Measurements from ENCODE around the gene IGF2BP2.
A peak's percentile ranks its signal among the peaks of the same experiment; 100 is the strongest.

The IGF2BP2 gene

GRCh38 chr3:185733980-185734724 is 90.7 kb downstream of the IGF2BP2 start:
- DNase-seq (ENCODE audit: low read depth) = peak; percentile 81

DNA sequence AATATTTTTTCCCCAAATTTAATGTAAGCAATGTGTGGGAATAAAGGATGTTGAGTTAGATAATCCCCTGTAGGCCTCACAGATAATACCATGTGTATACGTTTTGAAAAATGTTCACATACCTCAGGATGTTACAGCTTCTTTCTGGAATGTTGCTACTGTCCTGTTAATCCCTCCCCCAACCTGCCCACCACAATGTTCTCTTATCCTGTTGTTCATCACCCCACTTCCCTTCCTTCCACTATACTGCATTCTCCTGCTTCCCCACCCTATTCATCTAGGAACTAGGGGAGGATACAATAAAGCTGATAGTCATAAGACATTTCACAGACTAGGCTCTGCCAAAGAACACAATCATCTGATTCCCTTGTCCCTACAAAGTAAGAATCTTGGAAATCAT is 92.1 kb downstream of the IGF2BP2 start:
- DNase-seq (ENCODE audit: low read depth) = peak; percentile 91

- DNase-seq (ENCODE audit: low read depth) = no peak
Observed at GRCh38 chr3:185730550-185730949, 94.3 kb downstream of the IGF2BP2 start.

DNA sequence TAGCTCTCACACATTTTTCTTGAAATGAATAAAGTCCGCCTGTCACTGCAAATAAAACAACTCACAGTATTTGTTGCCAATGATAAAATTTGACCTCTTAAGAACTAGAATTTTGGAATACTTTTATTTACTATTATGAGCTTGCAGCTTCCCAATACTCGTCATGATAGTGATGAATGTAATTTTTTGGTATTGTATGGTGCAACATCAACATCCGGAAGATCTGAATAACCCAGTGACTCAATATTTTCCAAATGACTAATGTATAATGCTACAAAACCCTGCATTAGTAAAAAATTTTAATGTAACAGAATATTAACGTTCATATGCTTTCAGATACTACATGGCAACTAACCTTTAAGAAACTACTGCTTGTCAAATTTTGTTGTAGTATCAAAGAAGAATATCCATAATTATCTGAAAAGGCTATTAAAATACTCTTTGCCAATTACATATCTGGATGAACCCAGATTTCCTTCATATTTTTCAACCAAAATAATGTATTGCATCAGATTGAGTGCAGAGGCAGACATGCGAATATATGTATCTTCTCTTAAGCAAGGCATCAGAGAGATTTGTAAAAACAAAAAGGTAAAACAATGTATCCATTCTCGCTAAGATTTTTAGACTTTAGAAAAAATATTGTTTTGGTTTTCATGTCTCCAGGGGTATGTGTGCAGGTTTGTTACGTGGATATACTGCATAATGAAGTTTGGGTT is 95.3 kb downstream of the IGF2BP2 start:
- peak; percentile 68 for DNase-seq (ENCODE audit: low read depth)

GRCh38 chr3:185728630-185729336 is 96.1 kb downstream of the IGF2BP2 start:
- DNase-seq (ENCODE audit: low read depth) = no peak

GRCh38 chr3:185727873-185728272 is 97.0 kb downstream of the IGF2BP2 start:
- DNase-seq (ENCODE audit: low read depth) = no peak

GRCh38 chr3:185726254-185726967 is 98.4 kb downstream of the IGF2BP2 start:
- DNase-seq (ENCODE audit: low read depth) = no peak

DNA sequence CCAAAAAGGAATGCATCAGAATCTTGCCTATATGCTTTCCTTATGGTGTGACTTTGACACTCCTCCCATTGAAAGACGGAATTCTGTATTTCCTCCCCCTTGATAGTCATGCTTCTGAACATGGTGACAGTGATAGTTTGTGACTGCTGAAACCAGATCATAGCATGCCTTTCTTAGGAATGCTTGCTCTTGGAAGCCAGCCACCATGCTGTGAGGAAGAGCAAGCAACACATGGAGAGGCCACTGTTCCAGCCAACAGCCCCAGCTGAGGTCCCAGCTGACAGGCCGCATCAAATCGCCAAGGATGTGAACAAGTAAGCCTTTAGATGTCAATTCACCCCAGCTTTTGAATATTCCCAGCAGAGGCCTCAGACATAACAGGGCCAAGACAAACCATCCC is 100.1 kb downstream of the IGF2BP2 start:
- DNase-seq (ENCODE audit: low read depth) = no peak

- DNase-seq (ENCODE audit: low read depth) = no peak
Observed at GRCh38 chr3:185724251-185724650, 100.6 kb downstream of the IGF2BP2 start.

DNA sequence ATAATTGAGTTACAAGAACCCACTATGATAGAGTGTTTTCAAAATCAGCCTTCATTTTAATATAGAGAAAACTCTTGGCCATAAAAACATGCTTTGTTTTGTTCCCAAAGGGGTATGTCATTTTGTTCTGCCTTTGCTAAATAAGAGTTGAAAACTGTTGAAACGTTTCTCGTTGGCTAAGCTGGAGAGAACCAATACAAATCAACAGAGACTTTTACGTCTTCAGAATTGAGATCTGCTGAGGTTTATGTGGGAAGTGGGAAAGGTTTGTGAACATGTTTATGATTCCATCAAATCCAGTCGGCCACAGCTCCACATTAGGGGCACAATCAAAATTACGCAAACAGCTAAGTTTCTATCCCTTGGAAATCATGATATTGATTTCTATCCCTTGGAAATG is 102.0 kb downstream of the IGF2BP2 start:
- no peak for DNase-seq (ENCODE audit: low read depth)

DNA sequence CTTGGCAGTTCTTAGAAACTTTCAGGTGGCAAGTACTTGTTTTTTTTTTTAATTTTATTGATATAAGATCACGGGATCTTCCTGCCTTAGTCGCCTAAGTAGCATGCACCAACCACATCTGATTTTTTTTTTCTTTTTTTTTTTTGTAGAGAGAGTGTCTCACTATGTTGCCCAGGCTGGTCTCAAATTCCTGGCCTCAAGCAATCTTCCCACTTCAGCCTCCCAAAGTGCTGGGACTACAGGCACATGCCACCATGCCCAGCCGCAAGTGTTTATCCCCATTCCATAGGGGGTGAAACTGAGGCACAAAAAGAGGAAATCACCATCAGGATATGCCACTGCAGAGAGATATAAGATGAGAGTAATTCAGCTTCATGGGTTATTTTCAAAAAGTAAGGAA is 102.9 kb downstream of the IGF2BP2 start:
- DNase-seq (ENCODE audit: low read depth) = no peak

- no peak for DNase-seq (ENCODE audit: low read depth)
Observed at GRCh38 chr3:185720326-185720725, 104.5 kb downstream of the IGF2BP2 start.

GRCh38 chr3:185718736-185719593 is 105.9 kb downstream of the IGF2BP2 start:
- no peak for DNase-seq (ENCODE audit: low read depth)

DNA sequence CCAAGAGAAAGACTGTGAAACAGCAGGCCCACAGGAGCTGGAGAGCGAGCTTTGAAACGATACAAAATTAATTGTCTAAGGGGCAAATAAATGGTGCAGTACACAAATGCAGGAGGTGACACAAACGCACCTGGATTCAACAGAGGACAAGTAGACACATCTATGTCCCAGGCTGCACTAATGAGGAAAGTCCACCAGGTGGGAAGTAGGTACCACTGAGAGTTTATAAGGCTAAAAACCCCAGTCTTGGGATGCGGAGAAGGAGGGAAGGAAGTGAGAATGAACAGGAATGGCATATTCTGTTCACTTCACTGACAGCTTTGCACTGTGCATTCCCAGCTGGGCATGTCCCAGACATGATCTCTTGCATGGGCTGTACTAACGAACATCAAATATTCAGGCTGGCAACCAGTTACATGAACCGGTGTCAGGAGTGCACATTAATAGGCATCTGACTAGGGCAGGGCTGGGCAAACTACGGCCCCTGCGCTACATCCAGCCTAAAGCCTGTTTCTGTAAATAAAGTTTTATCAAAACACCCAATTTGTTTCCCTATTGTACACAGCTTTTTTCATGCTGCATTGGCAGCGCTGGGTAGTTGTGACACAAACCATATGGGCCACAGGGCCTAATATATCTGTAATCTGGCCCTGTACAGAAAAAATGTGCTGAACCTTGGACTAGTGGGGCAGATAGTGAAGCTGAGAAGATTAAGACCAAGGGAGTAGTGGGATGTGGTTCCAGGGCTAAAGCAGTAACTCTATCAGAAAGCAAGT is 107.0 kb downstream of the IGF2BP2 start:
- no peak for DNase-seq (ENCODE audit: low read depth)

- peak; percentile 62 for DNase-seq (ENCODE audit: low read depth)
Observed at GRCh38 chr3:185717121-185717520, 107.7 kb downstream of the IGF2BP2 start.

- DNase-seq (ENCODE audit: low read depth) = no peak
Observed at GRCh38 chr3:185716436-185717108, 108.3 kb downstream of the IGF2BP2 start.

DNA sequence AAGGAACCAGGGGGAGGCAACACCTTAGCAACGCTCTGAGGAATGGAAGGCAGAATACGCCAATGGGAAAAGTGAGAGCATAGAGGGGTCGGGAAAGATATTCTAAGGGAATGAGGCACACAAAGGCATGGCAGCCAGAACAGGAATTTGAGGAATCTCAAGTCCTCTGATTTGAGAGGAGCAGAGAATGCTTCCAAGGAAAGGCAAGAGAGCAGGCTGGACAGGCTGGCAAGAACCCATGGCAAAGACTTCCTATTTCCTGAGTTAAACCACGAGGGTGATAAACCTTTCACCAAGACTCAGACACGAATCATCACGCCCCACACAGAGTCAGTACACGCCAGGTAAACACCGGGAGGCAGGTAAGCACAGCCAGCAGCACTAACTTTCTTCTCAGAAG is 109.8 kb downstream of the IGF2BP2 start:
- no peak for DNase-seq (ENCODE audit: low read depth)

- DNase-seq (ENCODE audit: low read depth) = no peak
Observed at GRCh38 chr3:185714085-185714484, 110.8 kb downstream of the IGF2BP2 start.

- no peak for DNase-seq (ENCODE audit: low read depth)
Observed at GRCh38 chr3:185713015-185713414, 111.8 kb downstream of the IGF2BP2 start.

GRCh38 chr3:185712337-185712736 is 112.5 kb downstream of the IGF2BP2 start:
- no peak for DNase-seq (ENCODE audit: low read depth)

Data from non-pigmented ciliary epithelial cell (primary cell).